ENCODE measurements around the gene CPNE7. TPM values are rescaled to one million over a fixed set of nuclear protein-coding genes. Genes with fewer than 3 reads are reported as not detected.

CPNE7 gene
- total RNA-seq, 1 donor from 2014 or later = 1.1 TPM

DNA sequence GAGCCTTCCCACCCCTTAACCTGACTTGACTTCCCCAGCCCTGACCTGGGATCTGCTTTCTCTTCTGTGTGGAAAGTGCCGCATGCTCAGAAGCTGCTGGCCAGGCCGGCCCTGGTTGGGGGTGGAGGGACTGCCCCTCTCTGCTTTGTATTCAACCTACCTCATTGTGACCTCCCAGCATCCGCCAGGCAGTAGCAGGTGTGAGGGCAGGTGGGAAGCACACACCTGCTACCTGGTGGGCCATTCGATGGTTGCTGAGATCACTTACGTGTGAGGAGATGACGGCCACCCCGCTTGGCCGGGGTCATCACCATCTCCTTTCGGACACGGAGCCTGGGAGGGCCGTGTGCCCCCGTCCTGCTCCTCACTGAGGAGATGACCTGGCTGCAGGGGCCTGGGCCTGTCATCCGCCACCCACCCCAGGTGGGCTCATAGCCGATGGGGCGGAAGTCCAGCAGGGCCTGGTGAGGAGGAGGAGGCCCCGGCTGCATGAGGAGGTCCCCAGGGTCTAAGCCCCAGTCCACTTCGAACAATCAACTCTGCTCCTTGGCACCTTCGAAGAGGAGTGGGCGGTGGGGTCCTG lies 7.1 kb downstream of the CPNE7 start:
- H3K36me3 ChIP-seq (ENCODE audit: control insufficient read depth, insufficient read depth, low read length) = no peaks in the 10 kb centered on the region
- H3K4me3 ChIP-seq (ENCODE audit: low read depth, low read length) = no peak overlapping the region
- H3K27me3 ChIP-seq (ENCODE audit: control insufficient read depth, insufficient read depth, low read length) = no peaks in the 10 kb centered on the region
- DNase-seq (ENCODE audit: low read depth) (no peak), FAIRE-seq (no peak)
- TF ChIP-seq CTCF (IDR thresholded peaks at IDR 0.05; ENCODE audit: insufficient read depth, low read length, severe bottlenecking) = no peak

- TF ChIP-seq CTCF (IDR thresholded peaks at IDR 0.05; ENCODE audit: insufficient read depth, low read length, severe bottlenecking) = no peak
- H3K36me3 ChIP-seq (ENCODE audit: control insufficient read depth, insufficient read depth, low read length) = no peaks in the 10 kb centered on the region
- DNase-seq (ENCODE audit: low read depth) = no peak
- no peak for FAIRE-seq
- H3K27me3 ChIP-seq (ENCODE audit: control insufficient read depth, insufficient read depth, low read length) = no peaks in the 10 kb centered on the region
- H3K4me3 ChIP-seq (ENCODE audit: low read depth, low read length) = no peak overlapping the region
These were observed 7.8 kb downstream of the CPNE7 start for GRCh38 chr16:89583197-89583894.

DNA sequence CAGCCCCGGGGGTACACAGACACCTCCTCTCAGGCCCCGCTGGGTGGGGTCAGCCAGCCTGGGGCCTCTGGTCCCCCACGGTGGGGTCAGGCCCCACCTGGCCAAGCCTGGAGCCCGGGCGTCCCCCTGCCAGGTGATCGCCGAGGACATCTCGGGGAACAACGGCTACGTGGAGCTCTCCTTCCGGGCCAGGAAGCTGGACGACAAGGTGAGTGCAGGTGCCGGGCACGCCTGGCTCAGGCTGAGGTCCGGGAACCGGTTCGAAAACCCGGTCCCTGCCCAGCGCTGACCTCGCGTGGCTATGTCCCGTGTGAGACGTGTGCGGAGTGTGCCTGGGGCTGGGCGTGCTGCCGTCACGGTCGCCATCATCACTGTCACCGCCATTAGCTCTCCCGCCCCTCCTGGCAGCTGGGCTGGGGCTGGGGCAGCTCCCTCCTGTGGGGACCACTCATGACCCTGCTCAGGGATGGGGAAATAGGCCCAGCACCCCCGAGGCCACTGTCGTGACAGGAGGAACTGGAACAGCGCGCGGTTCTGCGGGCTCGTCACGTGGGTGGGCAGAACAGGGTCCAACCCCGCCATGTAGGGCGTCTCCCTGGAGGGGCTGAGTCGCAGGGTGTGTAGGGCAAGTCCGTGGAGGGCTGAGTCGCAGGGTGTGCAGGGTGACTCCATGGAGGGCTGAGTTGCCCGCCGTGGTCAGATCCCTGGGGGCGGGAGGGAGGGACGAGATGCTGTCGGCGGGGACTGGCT lies 8.5 kb downstream of the CPNE7 start:
- DNase-seq (ENCODE audit: low read depth) (no peak), FAIRE-seq (no peak)
- no peaks in the 10 kb centered on the region for H3K27me3 ChIP-seq (ENCODE audit: control insufficient read depth, insufficient read depth, low read length)
- H3K4me3 ChIP-seq (ENCODE audit: low read depth, low read length) = no peak overlapping the region
- TF ChIP-seq CTCF (IDR thresholded peaks at IDR 0.05; ENCODE audit: insufficient read depth, low read length, severe bottlenecking) = no peak
- no peaks in the 10 kb centered on the region for H3K36me3 ChIP-seq (ENCODE audit: control insufficient read depth, insufficient read depth, low read length)

DNA sequence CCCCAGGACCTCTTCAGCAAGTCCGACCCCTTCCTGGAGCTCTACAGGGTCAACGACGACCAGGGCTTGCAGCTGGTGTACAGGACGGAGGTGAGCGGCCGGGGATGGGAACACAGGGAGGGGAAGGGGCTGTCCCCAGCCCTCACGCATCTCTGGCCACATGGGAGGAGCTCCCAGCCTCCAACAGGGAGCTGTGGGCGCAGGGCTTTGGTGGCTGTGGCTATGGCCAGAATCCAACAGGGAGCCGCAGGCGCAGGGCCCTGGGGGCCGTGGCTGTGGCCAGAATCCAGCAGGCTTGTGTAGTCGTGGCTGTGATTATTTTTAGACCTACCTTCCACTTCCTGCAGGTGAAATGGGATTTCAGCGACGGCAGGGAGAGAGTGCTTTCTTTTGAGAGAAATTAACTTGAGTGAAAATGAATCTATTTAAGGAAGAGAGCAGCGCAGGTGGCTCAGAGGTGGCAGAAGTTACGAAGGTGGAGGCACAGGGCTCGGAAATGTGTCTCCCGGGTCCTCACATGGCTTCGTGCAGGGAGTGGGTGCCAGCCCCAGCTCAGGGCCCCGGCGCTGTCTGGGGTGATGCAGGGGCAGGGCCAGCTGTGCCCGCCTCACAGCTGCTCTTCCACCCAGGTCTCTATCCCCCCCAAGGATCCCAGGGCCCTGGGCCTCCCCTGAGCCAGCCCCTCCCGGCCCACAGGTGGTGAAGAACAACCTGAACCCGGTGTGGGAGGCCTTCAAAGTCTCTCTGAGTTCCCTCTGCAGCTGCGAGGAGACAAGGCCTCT lies 9.4 kb downstream of the CPNE7 start:
- DNase-seq (ENCODE audit: low read depth) (no peak), FAIRE-seq (no peak)
- H3K27me3 ChIP-seq (ENCODE audit: control insufficient read depth, insufficient read depth, low read length) = no peaks in the 10 kb centered on the region
- TF ChIP-seq CTCF (IDR thresholded peaks at IDR 0.05; ENCODE audit: insufficient read depth, low read length, severe bottlenecking) = no peak
- H3K36me3 ChIP-seq (ENCODE audit: control insufficient read depth, insufficient read depth, low read length) = no peaks in the 10 kb centered on the region
- no peak overlapping the region for H3K4me3 ChIP-seq (ENCODE audit: low read depth, low read length)

DNA sequence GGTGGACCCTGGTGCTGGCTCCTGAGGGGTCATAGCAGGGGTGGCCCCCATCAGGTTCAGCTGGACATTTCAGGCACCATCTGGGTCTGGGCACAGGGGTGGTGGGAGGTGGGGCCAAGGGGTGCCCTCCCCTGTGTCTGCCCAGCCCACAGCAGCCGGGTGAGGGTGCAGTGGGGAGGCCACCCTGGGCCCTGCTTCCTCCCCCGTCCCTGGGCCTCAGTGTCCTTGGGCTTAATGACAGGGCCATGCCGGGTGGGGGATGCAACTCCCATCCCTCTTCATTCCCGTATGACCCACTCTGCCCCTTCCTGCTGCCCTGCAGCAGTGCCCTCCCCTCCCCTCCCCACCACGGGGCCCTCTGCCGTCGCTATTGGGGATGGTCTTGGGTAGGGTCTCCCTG lies 10.7 kb downstream of the CPNE7 start:
- no peaks in the 10 kb centered on the region for H3K36me3 ChIP-seq (ENCODE audit: control insufficient read depth, insufficient read depth, low read length)
- FAIRE-seq (no peak), DNase-seq (ENCODE audit: low read depth) (no peak)
- TF ChIP-seq CTCF (IDR thresholded peaks at IDR 0.05; ENCODE audit: insufficient read depth, low read length, severe bottlenecking) = no peak
- H3K27me3 ChIP-seq (ENCODE audit: control insufficient read depth, insufficient read depth, low read length) = no peaks in the 10 kb centered on the region
- no peak overlapping the region for H3K4me3 ChIP-seq (ENCODE audit: low read depth, low read length)

Measured in bronchial epithelial cell (primary cell).